HEK293 (cell line): Measurements from ENCODE around the gene CDT1.

Experiments used
- CTCF ChIA-PET: fragments of 350-600 bp; formaldehyde crosslinking; extraction: SDS; loops from one replicate; lab custom pipeline; 2021; ENCODE audit warnings: antibody characterized with exemption; lab: Yijun Ruan, JAX
- POLR2A ChIA-PET: fragments of 300-600 bp; formaldehyde crosslinking; extraction: SDS; loops from one replicate; lab custom pipeline; 2020; ENCODE audit warnings: antibody characterized with exemption, inconsistent platforms; lab: Yijun Ruan, JAX
- H3K27ac ChIP-seq: fragments of 200-500 bp; sonication (Bioruptor generic); 2 replicates; pipeline ENCODE4 v1.5.1; 2014; ENCODE audit warnings: low read depth, low read length, control low read depth, inconsistent platforms; ENCODE audit errors: extremely low read depth
- H3K36me3 ChIP-seq, 2 experiments: fragments of 200-500 bp in 1 of 2; sonication (Bioruptor generic) in 1 of 2; 1 replicate in 1 of 2; 2 replicates in 1 of 2; pipeline ENCODE4 v1.5.1; 2014 to 2017; ENCODE audit warnings: inconsistent platforms in 2 of 2, low read length in 2 of 2; ENCODE audit not compliant: control insufficient read depth in 2 of 2, insufficient read depth in 1 of 2
- H3K4me1 ChIP-seq: fragments of 200-500 bp; sonication (Bioruptor generic); 2 replicates; pipeline ENCODE4 v1.5.1; 2014; ENCODE audit warnings: mild to moderate bottlenecking, low read length, inconsistent platforms; ENCODE audit not compliant: control insufficient read depth, insufficient read depth
- H3K4me3 ChIP-seq: 2 replicates; pipeline ENCODE4 v1.5.1; 2011; ENCODE audit warnings: low read depth, mild to moderate bottlenecking, control low read depth, low read length, moderate library complexity
- H3K9me3 ChIP-seq: fragments of 200-500 bp; sonication (Bioruptor generic); 2 replicates; pipeline ENCODE4 v1.5.1; 2014; ENCODE audit warnings: low read depth, low read length, inconsistent platforms; ENCODE audit not compliant: control insufficient read depth, insufficient read depth
- BCL11A ChIP-seq: fragments of 450-650 bp; formaldehyde crosslinking; IDR thresholded peaks from 2 replicates; pipeline ENCODE4 v1.5.1; 2016; ENCODE audit warnings: low read depth, missing biosample characterization, missing genetic modification characterization
- GLIS2 ChIP-seq: fragments of 450-650 bp; formaldehyde crosslinking; IDR thresholded peaks from 2 replicates; pipeline ENCODE4 v1.5.1; 2016; ENCODE audit warnings: missing biosample characterization, missing genetic modification characterization
- HOXA7 ChIP-seq: sonication (generic); formaldehyde crosslinking; IDR thresholded peaks from 2 replicates; pipeline ENCODE4 v1.8.1; 2022; ENCODE audit warnings: missing genetic modification reagents, borderline replicate concordance
- KLF10 ChIP-seq: fragments of 450-650 bp; IDR thresholded peaks from 2 replicates; pipeline ENCODE4 v1.5.1; 2018; ENCODE audit warnings: missing biosample characterization, mild to moderate bottlenecking, missing genetic modification characterization
- OSR2 ChIP-seq: fragments of 450-650 bp; formaldehyde crosslinking; IDR thresholded peaks from 2 replicates; pipeline ENCODE4 v1.5.1; 2016; ENCODE audit warnings: missing biosample characterization, missing genetic modification characterization
- WT1 ChIP-seq: fragments of 450-650 bp; formaldehyde crosslinking; IDR thresholded peaks from 2 replicates; pipeline ENCODE4 v1.5.1; 2016; ENCODE audit warnings: missing biosample characterization, missing genetic modification characterization
- ZBTB11 ChIP-seq: fragments of 450-650 bp; formaldehyde crosslinking; conservative IDR thresholded peaks from 2 replicates; pipeline ENCODE4 v1.5.1; 2016; ENCODE audit warnings: low read depth, missing biosample characterization, missing genetic modification characterization
- ZBTB48 ChIP-seq: fragments of 450-650 bp; formaldehyde crosslinking; IDR thresholded peaks from 2 replicates; pipeline ENCODE4 v1.5.1; 2016; ENCODE audit warnings: missing biosample characterization, missing genetic modification characterization
- ZNF280C ChIP-seq: fragments of 450-650 bp; formaldehyde crosslinking; IDR thresholded peaks from 2 replicates; pipeline ENCODE4 v1.5.1; 2016; ENCODE audit warnings: missing biosample characterization, missing genetic modification characterization
- ZNF292 ChIP-seq: fragments of 450-650 bp; formaldehyde crosslinking; IDR thresholded peaks from 2 replicates; pipeline ENCODE4 v1.5.1; 2016; ENCODE audit warnings: low read depth, missing biosample characterization, missing genetic modification characterization, borderline replicate concordance
- ZNF404 ChIP-seq: fragments of 450-650 bp; formaldehyde crosslinking; IDR thresholded peaks from 2 replicates; pipeline ENCODE4 v1.5.1; 2017; ENCODE audit warnings: missing biosample characterization, missing genetic modification characterization
- ZNF501 ChIP-seq: fragments of 450-650 bp; formaldehyde crosslinking; IDR thresholded peaks from 2 replicates; pipeline ENCODE4 v1.5.1; 2016; ENCODE audit warnings: missing biosample characterization, missing genetic modification characterization
- ZNF621 ChIP-seq: fragments of 450-650 bp; formaldehyde crosslinking; IDR thresholded peaks from 2 replicates; pipeline ENCODE4 v1.5.1; 2017; ENCODE audit warnings: missing biosample characterization, missing genetic modification characterization
- ZNF624 ChIP-seq: fragments of 450-650 bp; formaldehyde crosslinking; IDR thresholded peaks from 2 replicates; pipeline ENCODE4 v1.5.1; 2017; ENCODE audit warnings: missing biosample characterization, missing genetic modification characterization
- ZNF664 ChIP-seq: fragments of 450-650 bp; formaldehyde crosslinking; IDR thresholded peaks from 2 replicates; pipeline ENCODE4 v1.5.1; 2016; ENCODE audit warnings: missing biosample characterization, missing genetic modification characterization
- ZNF837 ChIP-seq: fragments of 450-650 bp; formaldehyde crosslinking; IDR thresholded peaks from 2 replicates; pipeline ENCODE4 v1.5.1; 2016; ENCODE audit warnings: missing biosample characterization, missing genetic modification characterization
- ZSCAN23 ChIP-seq: fragments of 450-650 bp; formaldehyde crosslinking; IDR thresholded peaks from 2 replicates; pipeline ENCODE4 v1.5.1; 2016; ENCODE audit warnings: missing biosample characterization, missing genetic modification characterization
- ZXDB ChIP-seq: fragments of 450-650 bp; formaldehyde crosslinking; IDR thresholded peaks from 2 replicates; pipeline ENCODE4 v1.5.1; 2016; ENCODE audit warnings: missing biosample characterization, missing genetic modification characterization
- TF ChIP-seq, protein P1 (sequence below): fragments of 450-650 bp; formaldehyde crosslinking; IDR thresholded peaks from 2 replicates; pipeline ENCODE4 v1.5.1; 2016; ENCODE audit warnings: missing biosample characterization, missing genetic modification characterization
- TF ChIP-seq, protein P2 (sequence below): fragments of 450-650 bp; formaldehyde crosslinking; IDR thresholded peaks from 2 replicates; pipeline ENCODE4 v1.5.1; 2016; ENCODE audit warnings: missing biosample characterization, missing genetic modification characterization

The CDT1 gene

GRCh38 chr16:88784074-88784855 lies 19.3 kb upstream of the CDT1 start (continued):
- TF ChIP-seq ZBTB11 (peak; percentile 76), GLIS2 (tag by site-specific recombination) (no peak), ZNF624 (tag by site-specific recombination) (no peak), ZBTB48 (tag by site-specific recombination) (no peak), ZXDB (peak; percentile 24; the same call in 1 of the 2 replicates), KLF10 (tag by site-specific recombination) (no peak), WT1 (tag by site-specific recombination) (peak; percentile 40; the same call in 1 of the 2 replicates)
- TF ChIP-seq, protein P1, sequence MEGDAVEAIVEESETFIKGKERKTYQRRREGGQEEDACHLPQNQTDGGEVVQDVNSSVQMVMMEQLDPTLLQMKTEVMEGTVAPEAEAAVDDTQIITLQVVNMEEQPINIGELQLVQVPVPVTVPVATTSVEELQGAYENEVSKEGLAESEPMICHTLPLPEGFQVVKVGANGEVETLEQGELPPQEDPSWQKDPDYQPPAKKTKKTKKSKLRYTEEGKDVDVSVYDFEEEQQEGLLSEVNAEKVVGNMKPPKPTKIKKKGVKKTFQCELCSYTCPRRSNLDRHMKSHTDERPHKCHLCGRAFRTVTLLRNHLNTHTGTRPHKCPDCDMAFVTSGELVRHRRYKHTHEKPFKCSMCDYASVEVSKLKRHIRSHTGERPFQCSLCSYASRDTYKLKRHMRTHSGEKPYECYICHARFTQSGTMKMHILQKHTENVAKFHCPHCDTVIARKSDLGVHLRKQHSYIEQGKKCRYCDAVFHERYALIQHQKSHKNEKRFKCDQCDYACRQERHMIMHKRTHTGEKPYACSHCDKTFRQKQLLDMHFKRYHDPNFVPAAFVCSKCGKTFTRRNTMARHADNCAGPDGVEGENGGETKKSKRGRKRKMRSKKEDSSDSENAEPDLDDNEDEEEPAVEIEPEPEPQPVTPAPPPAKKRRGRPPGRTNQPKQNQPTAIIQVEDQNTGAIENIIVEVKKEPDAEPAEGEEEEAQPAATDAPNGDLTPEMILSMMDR (tag by site-specific recombination), result peak; percentile 78

- no peaks in the 10 kb centered on the region for H3K36me3 ChIP-seq
- TF ChIP-seq ZNF664 (tag by site-specific recombination), result no peak
- no peak for TF ChIP-seq BCL11A (tag by site-specific recombination)
- TF ChIP-seq ZNF621, result no peak
- TF ChIP-seq ZSCAN23, result no peak
- TF ChIP-seq ZNF280C (tag by site-specific recombination), result no peak
- no peak for TF ChIP-seq OSR2 (tag by site-specific recombination)
- POLR2A ChIA-PET, result interaction anchor here (1.0 to 6.7 kb wide), 11 partner anchors 11 to 215 kb away, joined by 3 to 97 read pairs (median 5); partner anchors contain the start of genes APRT and ZC3H18
- no peaks in the 10 kb centered on the region for H3K9me3 ChIP-seq
- CTCF ChIA-PET, result interaction anchor here (0.6 to 1.6 kb wide), 4 partner anchors 10 to 869 kb away, joined by 3 to 5 read pairs (median 4); no protein-coding TSS in a partner anchor
- peak overlapping the region; percentile 76; the same call in 1 of the 2 replicates for H3K27ac ChIP-seq
- H3K4me3 ChIP-seq, result peak overlapping the region; percentile 53
- peaks cover 25% of the 10 kb centered on the region for H3K4me1 ChIP-seq
Measured at GRCh38 chr16:88784856-88785105, 18.8 kb upstream of the CDT1 start.

GRCh38 chr16:88785106-88785924 lies 18.3 kb upstream of the CDT1 start, which contains the start of gene PIEZO1:
PIEZO1 (minus strand) TSS chr16:88785220; CDS start chr16:88784964, 256 bp downstream.
- POLR2A ChIA-PET, result interaction anchor here (0.5 to 6.7 kb wide), 12 partner anchors 10 to 732 kb away, joined by 3 to 97 read pairs (median 4); no protein-coding TSS in a partner anchor
- Histone ChIP-seq H3K9me3 (no peaks in the 10 kb centered on the region), H3K4me3 (peak within 1 kb of the TSS; percentile 53), H3K36me3 (no peaks in the 10 kb centered on the region), H3K4me1 (peaks cover 22% of the 10 kb centered on the region), H3K27ac (peak within 1 kb of the TSS; percentile 76; the same call in 1 of the 2 replicates)
- CTCF ChIA-PET, result interaction anchor here (0.6 to 0.8 kb wide), 5 partner anchors 11 to 870 kb away, joined by 3 to 4 read pairs (median 3); no protein-coding TSS in a partner anchor
- TF ChIP-seq ZNF292 (tag by site-specific recombination) (no peak), ZNF404 (no peak), ZNF837 (tag by site-specific recombination) (no peak), HOXA7 (no peak), ZNF501 (no peak)
- TF ChIP-seq, protein P2, sequence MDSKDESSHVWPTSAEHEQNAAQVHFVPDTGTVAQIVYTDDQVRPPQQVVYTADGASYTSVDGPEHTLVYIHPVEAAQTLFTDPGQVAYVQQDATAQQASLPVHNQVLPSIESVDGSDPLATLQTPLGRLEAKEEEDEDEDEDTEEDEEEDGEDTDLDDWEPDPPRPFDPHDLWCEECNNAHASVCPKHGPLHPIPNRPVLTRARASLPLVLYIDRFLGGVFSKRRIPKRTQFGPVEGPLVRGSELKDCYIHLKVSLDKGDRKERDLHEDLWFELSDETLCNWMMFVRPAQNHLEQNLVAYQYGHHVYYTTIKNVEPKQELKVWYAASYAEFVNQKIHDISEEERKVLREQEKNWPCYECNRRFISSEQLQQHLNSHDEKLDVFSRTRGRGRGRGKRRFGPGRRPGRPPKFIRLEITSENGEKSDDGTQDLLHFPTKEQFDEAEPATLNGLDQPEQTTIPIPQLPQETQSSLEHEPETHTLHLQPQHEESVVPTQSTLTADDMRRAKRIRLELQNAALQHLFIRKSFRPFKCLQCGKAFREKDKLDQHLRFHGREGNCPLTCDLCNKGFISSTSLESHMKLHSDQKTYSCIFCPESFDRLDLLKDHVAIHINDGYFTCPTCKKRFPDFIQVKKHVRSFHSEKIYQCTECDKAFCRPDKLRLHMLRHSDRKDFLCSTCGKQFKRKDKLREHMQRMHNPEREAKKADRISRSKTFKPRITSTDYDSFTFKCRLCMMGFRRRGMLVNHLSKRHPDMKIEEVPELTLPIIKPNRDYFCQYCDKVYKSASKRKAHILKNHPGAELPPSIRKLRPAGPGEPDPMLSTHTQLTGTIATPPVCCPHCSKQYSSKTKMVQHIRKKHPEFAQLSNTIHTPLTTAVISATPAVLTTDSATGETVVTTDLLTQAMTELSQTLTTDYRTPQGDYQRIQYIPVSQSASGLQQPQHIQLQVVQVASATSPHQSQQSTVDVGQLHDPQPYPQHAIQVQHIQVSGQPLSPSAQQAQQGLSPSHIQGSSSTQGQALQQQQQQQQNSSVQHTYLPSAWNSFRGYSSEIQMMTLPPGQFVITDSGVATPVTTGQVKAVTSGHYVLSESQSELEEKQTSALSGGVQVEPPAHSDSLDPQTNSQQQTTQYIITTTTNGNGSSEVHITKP (tag by site-specific recombination), result no peak
